Measurements from ENCODE around the gene PANK4.

DNA sequence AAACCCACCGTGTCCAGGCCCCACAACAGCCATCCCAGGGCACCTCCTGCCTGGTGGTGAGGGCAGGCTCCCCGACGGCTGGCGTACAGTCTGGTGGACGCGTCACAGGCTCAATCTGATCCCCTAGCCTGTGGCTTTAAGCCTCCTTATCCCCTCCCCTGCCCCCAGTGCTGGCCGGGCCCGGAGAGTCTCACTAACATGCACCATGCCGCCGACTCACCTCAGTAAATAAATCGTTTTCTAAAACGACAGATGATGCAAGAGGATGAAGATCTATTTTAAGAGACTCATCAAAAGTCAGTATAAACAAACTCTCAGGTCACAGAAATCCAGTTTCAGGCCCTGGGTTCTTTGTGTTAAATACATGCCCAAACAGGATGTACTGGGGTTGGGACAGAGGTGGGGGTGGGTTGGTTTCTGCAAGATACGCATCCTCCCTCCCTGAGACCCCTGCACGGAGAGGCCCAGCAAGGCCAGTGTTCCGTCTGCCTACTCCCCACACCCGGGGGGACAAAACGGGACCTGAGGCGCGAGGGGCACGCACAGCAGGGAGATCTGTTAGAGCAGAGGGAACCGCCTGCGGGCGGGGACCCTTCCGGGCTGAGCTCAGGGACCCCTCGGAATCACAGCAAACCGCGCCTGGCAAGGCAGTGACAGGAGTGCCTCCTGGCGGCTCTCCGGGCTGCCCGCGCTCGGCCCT lies 3.1 kb downstream of the PANK4 start:
- TF ChIP-seq, protein P1, sequence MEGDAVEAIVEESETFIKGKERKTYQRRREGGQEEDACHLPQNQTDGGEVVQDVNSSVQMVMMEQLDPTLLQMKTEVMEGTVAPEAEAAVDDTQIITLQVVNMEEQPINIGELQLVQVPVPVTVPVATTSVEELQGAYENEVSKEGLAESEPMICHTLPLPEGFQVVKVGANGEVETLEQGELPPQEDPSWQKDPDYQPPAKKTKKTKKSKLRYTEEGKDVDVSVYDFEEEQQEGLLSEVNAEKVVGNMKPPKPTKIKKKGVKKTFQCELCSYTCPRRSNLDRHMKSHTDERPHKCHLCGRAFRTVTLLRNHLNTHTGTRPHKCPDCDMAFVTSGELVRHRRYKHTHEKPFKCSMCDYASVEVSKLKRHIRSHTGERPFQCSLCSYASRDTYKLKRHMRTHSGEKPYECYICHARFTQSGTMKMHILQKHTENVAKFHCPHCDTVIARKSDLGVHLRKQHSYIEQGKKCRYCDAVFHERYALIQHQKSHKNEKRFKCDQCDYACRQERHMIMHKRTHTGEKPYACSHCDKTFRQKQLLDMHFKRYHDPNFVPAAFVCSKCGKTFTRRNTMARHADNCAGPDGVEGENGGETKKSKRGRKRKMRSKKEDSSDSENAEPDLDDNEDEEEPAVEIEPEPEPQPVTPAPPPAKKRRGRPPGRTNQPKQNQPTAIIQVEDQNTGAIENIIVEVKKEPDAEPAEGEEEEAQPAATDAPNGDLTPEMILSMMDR (IDR thresholded peaks at IDR 0.05) = no peak
- no peak for TF ChIP-seq POLR2A (IDR thresholded peaks at IDR 0.05)
